ENCODE results near the gene SH3BP5. TPM values are rescaled to one million over a fixed set of nuclear protein-coding genes. Genes with fewer than 3 reads are reported as not detected.

SH3BP5 gene
- polyA plus RNA-seq, 1 of the 3 experiments (the other 2 are of a cell fraction) = 29.5 TPM

- peaks cover 23 to 31% of the 10 kb centered on the region in 2 experiments; a peak in 3 of 4 replicates for H3K4me1 ChIP-seq (ENCODE audit: control insufficient read depth in 1 of 2, insufficient read depth in 2 of 2, low read depth in 1 of 2, low read length in 1 of 2)
- ChIA-PET CTCF (interaction anchor here (1.7 to 8.3 kb wide), 3 partner anchors 14 to 79 kb away, joined by 5 to 59 read pairs (median 6); no protein-coding TSS in a partner anchor), POLR2A (interaction anchor here (0.9 kb wide), 1 partner anchor 38 kb away, joined by 3 read pairs; no protein-coding TSS in a partner anchor)
- DNase-seq = peak; percentile 30
- H3K27ac ChIP-seq (ENCODE audit: low read depth in 2 of 2, low read length in 1 of 2) = peak overlapping the region; percentile 17 to 52; a peak in 2 of 4 replicates
- no peak overlapping the region for H2AFZ ChIP-seq (ENCODE audit: low read depth)
- H3K9ac ChIP-seq = no peak overlapping the region
- H3K4me3 ChIP-seq (ENCODE audit: low read depth in 2 of 2, low read length in 1 of 2) = no peak overlapping the region
- TF ChIP-seq GATA2 (CRISPR knock-in tag; IDR thresholded peaks at IDR 0.05) (no peak), REST (IDR thresholded peaks at IDR 0.05; ENCODE audit: low read depth, low read length) (no peak), YY1 (IDR thresholded peaks at IDR 0.05; ENCODE audit: low read depth) (no peak), CTCF (IDR thresholded peaks at IDR 0.05) (no peak), SIN3A (IDR thresholded peaks at IDR 0.05; ENCODE audit: borderline replicate concordance, low read depth, low read length) (no peak), ZBTB33 (IDR thresholded peaks at IDR 0.05; ENCODE audit: borderline replicate concordance, low read depth) (no peak), MXI1 (IDR thresholded peaks at IDR 0.05; ENCODE audit: low read depth, low read length) (no peak), IRF3 (IDR thresholded peaks at IDR 0.05; ENCODE audit: low read depth, low read length) (no peak), RFX5 (IDR thresholded peaks at IDR 0.05; ENCODE audit: low read length) (no peak), EP300 (IDR thresholded peaks at IDR 0.05; ENCODE audit: borderline replicate concordance in 1 of 2, low read depth in 1 of 2, low read length in 1 of 2) (no peak), MEF2A (IDR thresholded peaks at IDR 0.05; ENCODE audit: borderline replicate concordance, low read depth) (no peak)
- no peak overlapping the region for H3K4me2 ChIP-seq
- H3K9me3 ChIP-seq = no peaks in the 10 kb centered on the region
- no peaks in the 10 kb centered on the region; the same call in 1 of the 2 replicates for H4K20me1 ChIP-seq (ENCODE audit: insufficient read depth)
- peaks cover 22% of the 10 kb centered on the region; the same call in 1 of the 2 replicates for H3K79me2 ChIP-seq (ENCODE audit: insufficient read depth)
- H3K9me2 ChIP-seq = no peaks in the 10 kb centered on the region
- WGBS (ENCODE audit: low lambda C conversion rate) = 84% methylated on average over 3 of the region's 3 CpGs
- peaks cover 0 to 4% of the 10 kb centered on the region in 2 experiments for H3K36me3 ChIP-seq (replicated peaks in 1 of 2; ENCODE audit: control insufficient read depth in 1 of 2, insufficient read depth in 2 of 2, low read length in 1 of 2)
- no peaks in the 10 kb centered on the region for H3K27me3 ChIP-seq (ENCODE audit: insufficient read depth)
- peaks cover 10% of the 10 kb centered on the region for H3F3A ChIP-seq (replicated peaks; ENCODE audit: insufficient read depth)
Observed at GRCh38 chr3:15326037-15326436, 6.3 kb downstream of the SH3BP5 start.
